Effector CD8-positive, alpha-beta T cell (primary cell): ENCODE data around the gene SELENBP1.

Experiments used
- DNase-seq: peaks from one replicate; lab custom pipeline; 2025; lab: John Stamatoyannopoulos, UW

The SELENBP1 gene

GRCh38 chr1:151343587-151343986 is 28.9 kb downstream of the SELENBP1 start:
- DNase-seq = no peak

GRCh38 chr1:151342569-151342968 is 29.9 kb downstream of the SELENBP1 start:
- DNase-seq = no peak

- no peak for DNase-seq
These were observed 30.5 kb downstream of the SELENBP1 start for GRCh38 chr1:151342021-151342420.

GRCh38 chr1:151340870-151341754 is 31.4 kb downstream of the SELENBP1 start:
- peak; percentile 14 for DNase-seq

GRCh38 chr1:151336556-151336955 is 35.9 kb downstream of the SELENBP1 start:
- DNase-seq = no peak

GRCh38 chr1:151334822-151335221 is 37.7 kb downstream of the SELENBP1 start:
- DNase-seq = no peak

- no peak for DNase-seq
These were observed 44.4 kb downstream of the SELENBP1 start for GRCh38 chr1:151327903-151328674.

GRCh38 chr1:151327223-151327902 is 45.1 kb downstream of the SELENBP1 start, which contains the start of gene PI4KB:
TSS of gene PI4KB (minus strand) at chr1:151327416. CDS start at chr1:151316481, 10,935 bp downstream.
- DNase-seq = peak; percentile 75

GRCh38 chr1:151326619-151327222 is 45.8 kb downstream of the SELENBP1 start:
- peak; percentile 52 for DNase-seq

- no peak for DNase-seq
These were observed 46.7 kb downstream of the SELENBP1 start for GRCh38 chr1:151325646-151326429.

- DNase-seq = no peak
These were observed 47.3 kb downstream of the SELENBP1 start for GRCh38 chr1:151325231-151325630.

GRCh38 chr1:151324390-151324930 is 48.0 kb downstream of the SELENBP1 start:
- DNase-seq = no peak

- no peak for DNase-seq
These were observed 53.5 kb downstream of the SELENBP1 start for GRCh38 chr1:151318975-151319374.

GRCh38 chr1:151315565-151316235 is 56.8 kb downstream of the SELENBP1 start:
- DNase-seq = no peak
